ENCODE data around the gene DNM2. TPM values are rescaled to one million over a fixed set of nuclear protein-coding genes. Genes with fewer than 3 reads are reported as not detected.

DNM2 gene
- total RNA-seq, 1 donor from 2014 or later, result 117 TPM

DNA sequence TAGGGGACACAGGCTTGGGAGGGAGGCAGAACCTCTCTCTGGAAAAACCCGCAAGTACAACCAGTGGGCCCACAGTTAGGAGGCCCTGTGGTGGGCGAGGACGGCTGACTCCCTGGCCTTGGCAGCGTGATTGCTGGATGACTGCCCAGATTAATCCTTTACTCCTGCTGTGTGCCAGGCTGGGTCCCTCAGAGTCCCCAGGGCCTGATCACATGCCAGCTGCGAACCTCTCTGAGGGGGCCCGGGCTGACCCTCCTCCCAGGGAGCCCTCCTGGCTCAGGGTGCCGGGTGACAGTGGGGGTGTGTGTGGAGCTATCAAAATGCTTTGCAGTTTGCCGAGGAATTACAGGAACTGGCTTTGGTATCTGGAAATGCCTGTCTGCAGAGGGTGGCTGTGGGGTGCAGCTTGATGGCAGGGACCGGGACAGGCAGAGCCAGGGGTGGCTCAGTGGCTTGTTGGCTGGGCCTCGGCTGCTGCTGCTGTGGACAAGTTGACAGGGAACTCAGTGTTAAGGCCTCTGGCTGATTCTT is 48.9 kb downstream of the DNM2 start:
- no peaks in the 10 kb centered on the region for H3K27me3 Mint-ChIP-seq (ENCODE audit: low read depth)
- DNase-seq (ENCODE audit: low read depth, low spot score), result no peak
- TF ChIP-seq, protein P1, sequence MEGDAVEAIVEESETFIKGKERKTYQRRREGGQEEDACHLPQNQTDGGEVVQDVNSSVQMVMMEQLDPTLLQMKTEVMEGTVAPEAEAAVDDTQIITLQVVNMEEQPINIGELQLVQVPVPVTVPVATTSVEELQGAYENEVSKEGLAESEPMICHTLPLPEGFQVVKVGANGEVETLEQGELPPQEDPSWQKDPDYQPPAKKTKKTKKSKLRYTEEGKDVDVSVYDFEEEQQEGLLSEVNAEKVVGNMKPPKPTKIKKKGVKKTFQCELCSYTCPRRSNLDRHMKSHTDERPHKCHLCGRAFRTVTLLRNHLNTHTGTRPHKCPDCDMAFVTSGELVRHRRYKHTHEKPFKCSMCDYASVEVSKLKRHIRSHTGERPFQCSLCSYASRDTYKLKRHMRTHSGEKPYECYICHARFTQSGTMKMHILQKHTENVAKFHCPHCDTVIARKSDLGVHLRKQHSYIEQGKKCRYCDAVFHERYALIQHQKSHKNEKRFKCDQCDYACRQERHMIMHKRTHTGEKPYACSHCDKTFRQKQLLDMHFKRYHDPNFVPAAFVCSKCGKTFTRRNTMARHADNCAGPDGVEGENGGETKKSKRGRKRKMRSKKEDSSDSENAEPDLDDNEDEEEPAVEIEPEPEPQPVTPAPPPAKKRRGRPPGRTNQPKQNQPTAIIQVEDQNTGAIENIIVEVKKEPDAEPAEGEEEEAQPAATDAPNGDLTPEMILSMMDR (conservative IDR thresholded peaks at IDR 0.05), result no peak
- peaks cover 15% of the 10 kb centered on the region for H3K4me1 Mint-ChIP-seq
- H3K27ac Mint-ChIP-seq (ENCODE audit: unreplicated experiment), result no peak overlapping the region
- no peak overlapping the region for H3K4me3 Mint-ChIP-seq
- no peaks in the 10 kb centered on the region for H3K9me3 Mint-ChIP-seq
- peaks cover 2% of the 10 kb centered on the region for H3K36me3 Mint-ChIP-seq (ENCODE audit: low read depth)

- no peak for DNase-seq (ENCODE audit: low read depth, low spot score)
- Mint-ChIP-seq H3K36me3 (ENCODE audit: low read depth) (peaks cover 5% of the 10 kb centered on the region), H3K27me3 (ENCODE audit: low read depth) (no peaks in the 10 kb centered on the region), H3K4me3 (no peak overlapping the region), H3K9me3 (no peaks in the 10 kb centered on the region), H3K27ac (ENCODE audit: unreplicated experiment) (no peak overlapping the region), H3K4me1 (peaks cover 15% of the 10 kb centered on the region)
- TF ChIP-seq, protein P1 (conservative IDR thresholded peaks at IDR 0.05), result no peak
Observed at GRCh38 chr19:10767726-10768125, 49.8 kb downstream of the DNM2 start.

DNA sequence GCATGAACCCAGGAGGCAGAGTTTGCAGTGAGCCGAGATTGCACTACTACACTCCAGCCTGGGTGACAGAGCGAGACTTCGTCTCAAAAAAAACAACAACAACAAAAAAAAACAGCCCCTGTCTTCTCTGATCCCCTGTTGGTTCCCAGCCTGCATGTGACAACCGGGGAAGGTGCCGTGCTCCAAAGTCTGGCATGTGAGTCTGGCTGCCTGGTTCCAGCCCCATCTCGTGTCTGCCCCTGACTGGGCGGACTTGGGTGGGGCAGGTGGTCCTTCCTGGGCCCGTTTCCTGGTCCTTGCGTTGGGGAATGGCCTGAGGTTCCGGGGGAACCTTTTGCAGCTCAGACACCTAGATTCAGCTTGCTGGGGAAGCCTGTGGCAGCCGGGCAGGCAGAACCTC is 50.5 kb downstream of the DNM2 start:
- Mint-ChIP-seq H3K9me3 (no peaks in the 10 kb centered on the region), H3K4me1 (peaks cover 15% of the 10 kb centered on the region), H3K36me3 (ENCODE audit: low read depth) (peaks cover 6% of the 10 kb centered on the region), H3K4me3 (no peak overlapping the region), H3K27ac (ENCODE audit: unreplicated experiment) (peak overlapping the region; percentile 19), H3K27me3 (ENCODE audit: low read depth) (no peaks in the 10 kb centered on the region)
- no peak for DNase-seq (ENCODE audit: low read depth, low spot score)
- TF ChIP-seq, protein P1 (conservative IDR thresholded peaks at IDR 0.05), result no peak

GRCh38 chr19:10768936-10769335 is 51.1 kb downstream of the DNM2 start:
- TF ChIP-seq, protein P1 (conservative IDR thresholded peaks at IDR 0.05), result no peak
- no peak overlapping the region for H3K4me3 Mint-ChIP-seq
- no peak for DNase-seq (ENCODE audit: low read depth, low spot score)
- no peaks in the 10 kb centered on the region for H3K9me3 Mint-ChIP-seq
- peaks cover 15% of the 10 kb centered on the region for H3K4me1 Mint-ChIP-seq
- H3K27me3 Mint-ChIP-seq (ENCODE audit: low read depth), result no peaks in the 10 kb centered on the region
- H3K27ac Mint-ChIP-seq (ENCODE audit: unreplicated experiment), result no peak overlapping the region
- H3K36me3 Mint-ChIP-seq (ENCODE audit: low read depth), result peaks cover 6% of the 10 kb centered on the region

- no peaks in the 10 kb centered on the region for H3K27me3 Mint-ChIP-seq (ENCODE audit: low read depth)
- H3K27ac Mint-ChIP-seq (ENCODE audit: unreplicated experiment), result peak overlapping the region; percentile 54
- peaks cover 6% of the 10 kb centered on the region for H3K36me3 Mint-ChIP-seq (ENCODE audit: low read depth)
- TF ChIP-seq, protein P1 (conservative IDR thresholded peaks at IDR 0.05), result peak; percentile 43
- H3K4me1 Mint-ChIP-seq, result peaks cover 15% of the 10 kb centered on the region
- H3K9me3 Mint-ChIP-seq, result no peaks in the 10 kb centered on the region
- DNase-seq (ENCODE audit: low read depth, low spot score), result no peak
- H3K4me3 Mint-ChIP-seq, result no peak overlapping the region
Observed at GRCh38 chr19:10769533-10770491, 51.9 kb downstream of the DNM2 start.
